GM12865 (cell line): ENCODE results near the gene LIPT2.

Experiments
- DNase-seq: peaks from one replicate; pipeline ENCODE4 v3.0.0; 2010; ENCODE audit warnings: low read depth
- H3K4me3 ChIP-seq: 2 replicates; pipeline ENCODE4 v1.5.1; 2011; ENCODE audit warnings: mild to moderate bottlenecking, low read depth, low read length, control low read depth
- TF ChIP-seq, protein P1 (sequence below): IDR thresholded peaks from 2 replicates; pipeline ENCODE4 v1.5.1; 2011; ENCODE audit warnings: low read length, control low read depth, low read depth, inconsistent platforms; ENCODE audit not compliant: insufficient read depth; ENCODE audit errors: missing control alignments

LIPT2 gene

GRCh38 chr11:74533421-74533820 is 39.9 kb upstream of the LIPT2 start:
- TF ChIP-seq, protein P1, sequence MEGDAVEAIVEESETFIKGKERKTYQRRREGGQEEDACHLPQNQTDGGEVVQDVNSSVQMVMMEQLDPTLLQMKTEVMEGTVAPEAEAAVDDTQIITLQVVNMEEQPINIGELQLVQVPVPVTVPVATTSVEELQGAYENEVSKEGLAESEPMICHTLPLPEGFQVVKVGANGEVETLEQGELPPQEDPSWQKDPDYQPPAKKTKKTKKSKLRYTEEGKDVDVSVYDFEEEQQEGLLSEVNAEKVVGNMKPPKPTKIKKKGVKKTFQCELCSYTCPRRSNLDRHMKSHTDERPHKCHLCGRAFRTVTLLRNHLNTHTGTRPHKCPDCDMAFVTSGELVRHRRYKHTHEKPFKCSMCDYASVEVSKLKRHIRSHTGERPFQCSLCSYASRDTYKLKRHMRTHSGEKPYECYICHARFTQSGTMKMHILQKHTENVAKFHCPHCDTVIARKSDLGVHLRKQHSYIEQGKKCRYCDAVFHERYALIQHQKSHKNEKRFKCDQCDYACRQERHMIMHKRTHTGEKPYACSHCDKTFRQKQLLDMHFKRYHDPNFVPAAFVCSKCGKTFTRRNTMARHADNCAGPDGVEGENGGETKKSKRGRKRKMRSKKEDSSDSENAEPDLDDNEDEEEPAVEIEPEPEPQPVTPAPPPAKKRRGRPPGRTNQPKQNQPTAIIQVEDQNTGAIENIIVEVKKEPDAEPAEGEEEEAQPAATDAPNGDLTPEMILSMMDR, result no peak
- no peak overlapping the region for H3K4me3 ChIP-seq

GRCh38 chr11:74532501-74533246 is 39.1 kb upstream of the LIPT2 start:
- no peak for DNase-seq
- TF ChIP-seq, protein P1, result no peak
- no peak overlapping the region for H3K4me3 ChIP-seq

More at GRCh38 chr11:74533421-74533820, 39.9 kb upstream of the LIPT2 start:
- DNase-seq, result no peak

GRCh38 chr11:74524978-74525377 is 31.5 kb upstream of the LIPT2 start:
- no peak overlapping the region for H3K4me3 ChIP-seq
- TF ChIP-seq, protein P1, result no peak
- DNase-seq, result no peak

DNA sequence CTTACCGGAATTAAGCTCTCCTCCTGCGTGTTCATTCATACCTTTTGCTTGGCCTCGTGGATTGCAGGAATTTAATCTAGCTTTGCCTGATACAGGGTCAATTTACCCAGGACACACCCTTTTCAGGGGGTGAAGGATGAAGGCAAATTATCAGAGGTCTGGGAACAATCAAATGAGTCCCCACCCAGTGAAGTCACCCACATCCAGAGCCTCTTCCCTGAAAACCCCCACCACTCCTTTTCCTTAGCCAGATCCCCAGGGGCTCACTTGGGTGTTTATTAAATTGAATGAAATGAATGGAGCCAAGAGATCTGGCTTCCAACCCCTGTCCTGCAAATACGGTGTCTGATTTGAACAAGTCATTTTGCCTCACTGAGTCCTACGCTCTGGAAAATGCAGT is 31.0 kb upstream of the LIPT2 start:
- TF ChIP-seq, protein P1, result no peak
- no peak for DNase-seq
- H3K4me3 ChIP-seq, result no peak overlapping the region

- no peak overlapping the region for H3K4me3 ChIP-seq
- TF ChIP-seq, protein P1, result no peak
- no peak for DNase-seq
Observed at GRCh38 chr11:74522776-74523175, 29.3 kb upstream of the LIPT2 start.

DNA sequence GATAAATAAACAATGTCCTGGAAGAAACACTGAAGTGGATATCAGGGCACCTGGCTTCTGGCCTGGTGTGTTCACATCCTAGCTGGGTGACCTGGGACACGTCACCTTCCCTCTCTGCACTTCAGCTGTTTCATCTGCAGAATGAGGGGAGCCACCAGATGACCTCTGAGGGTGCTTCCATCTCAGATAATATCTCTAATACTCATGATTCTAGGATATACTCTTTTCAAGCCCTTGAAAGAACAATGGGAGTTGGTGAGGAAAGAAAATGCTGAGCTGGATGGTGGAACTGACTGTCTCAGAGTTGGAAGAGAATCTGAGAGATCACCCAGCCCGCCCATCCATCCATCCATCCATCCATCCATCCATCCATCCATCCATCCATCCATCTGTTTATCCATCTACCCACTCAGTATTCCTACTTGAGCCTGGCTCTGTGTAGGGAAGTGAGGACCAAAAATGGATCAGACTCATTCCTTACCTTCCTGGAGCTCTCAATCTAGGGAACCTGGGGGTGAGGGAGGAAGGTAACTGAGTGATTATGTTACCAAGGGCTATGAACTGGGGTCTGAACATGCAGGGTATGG is 28.2 kb upstream of the LIPT2 start:
- DNase-seq, result no peak
- TF ChIP-seq, protein P1, result no peak
- no peak overlapping the region for H3K4me3 ChIP-seq
